GM21786 (cell line): Measurements from ENCODE around the gene NDUFB8.
A peak's percentile ranks its signal among the peaks of the same experiment; 100 is the strongest.
"Not testable (repeated sequence)": the region's sequence is repeated elsewhere in the genome, so short reads cannot be mapped to it uniquely, and the experiment has no call there.

Experiments used
- ATAC-seq: cut with Tn5 transposase; IDR thresholded peaks from one replicate; pipeline ENCODE4 v1.9.1; 2021; ENCODE audit not compliant: unreplicated experiment

The NDUFB8 gene

GRCh38 chr10:100529475-100530298 is at the start of gene NDUFB8:
Gene NDUFB8, minus strand, starts transcription at chr10:100529871. Its CDS starts 20 bp downstream, at chr10:100529851.
- peak; percentile 64 for ATAC-seq

GRCh38 chr10:100576282-100576635 is 46.6 kb upstream of the NDUFB8 start:
- no peak for ATAC-seq

DNA sequence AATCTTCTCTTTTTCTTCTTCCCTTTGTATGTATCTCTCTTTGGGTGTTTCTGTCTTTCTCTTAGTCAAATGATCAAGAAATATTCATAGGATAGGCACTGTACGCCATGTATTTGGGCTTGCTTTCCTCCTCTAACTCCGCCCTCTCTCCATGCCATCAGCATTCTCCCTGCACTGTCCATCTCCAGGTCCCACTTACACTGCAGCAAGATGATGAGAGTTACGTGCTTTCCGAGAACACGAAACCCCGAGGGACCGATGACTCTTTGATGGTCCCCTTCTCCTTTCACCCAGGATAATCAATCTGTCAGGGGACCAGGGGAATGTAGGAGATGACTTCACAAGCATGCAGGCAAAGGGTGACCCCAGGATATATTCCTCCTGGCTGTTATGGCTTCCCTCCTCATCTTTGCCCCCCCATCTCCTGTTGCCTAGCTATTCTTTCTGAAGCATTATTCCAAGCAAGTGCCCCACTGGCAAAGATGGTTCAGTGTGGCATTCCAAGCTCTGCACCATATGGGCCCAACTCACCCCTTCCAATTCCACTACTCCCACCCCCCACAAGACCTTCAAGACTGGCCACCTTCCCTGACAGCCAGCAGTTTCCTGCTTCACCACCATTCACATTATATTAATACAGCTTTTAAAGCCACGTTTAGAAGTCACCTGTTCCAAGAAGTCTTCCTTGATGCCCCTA is 46.1 kb upstream of the NDUFB8 start:
- ATAC-seq, result no peak

- not testable (repeated sequence) for ATAC-seq
These were observed 45.5 kb upstream of the NDUFB8 start for GRCh38 chr10:100575146-100575545.

DNA sequence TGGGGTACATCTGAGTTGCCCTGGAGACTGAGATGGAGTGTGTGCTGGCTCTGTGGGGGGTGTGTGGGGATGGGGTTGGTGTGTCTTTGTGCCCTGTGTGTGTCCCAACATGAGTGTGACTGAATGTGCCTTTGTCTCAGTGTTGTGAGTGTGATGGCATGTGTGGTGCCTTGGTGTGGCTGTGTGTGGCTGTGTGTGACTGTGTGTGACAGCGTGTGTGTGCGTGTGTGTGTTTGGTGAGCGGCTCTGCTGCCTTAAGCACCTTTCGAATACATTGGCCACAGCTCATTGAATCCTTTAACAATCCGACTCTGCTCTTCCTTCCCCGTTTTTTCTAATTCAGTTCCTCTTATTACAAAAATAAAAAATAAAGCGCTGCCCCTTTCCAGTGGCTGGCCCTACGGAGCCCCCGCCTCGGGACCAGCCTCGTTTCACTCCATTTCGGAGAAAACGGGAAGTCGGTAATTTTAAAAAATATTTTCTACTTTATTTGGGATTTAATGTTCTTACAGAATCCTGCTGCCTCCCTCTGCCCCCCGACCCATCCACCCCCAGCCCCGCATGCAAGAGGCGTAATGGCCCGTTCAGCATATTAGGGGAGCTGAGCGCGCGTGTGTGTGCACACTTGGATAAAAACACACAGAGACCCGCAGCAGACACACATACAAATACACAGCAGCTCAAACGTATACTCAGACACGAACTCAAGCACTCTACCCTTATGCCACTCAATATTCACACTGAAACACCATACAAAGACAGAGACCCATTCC is 41.6 kb upstream of the NDUFB8 start:
- no peak for ATAC-seq

DNA sequence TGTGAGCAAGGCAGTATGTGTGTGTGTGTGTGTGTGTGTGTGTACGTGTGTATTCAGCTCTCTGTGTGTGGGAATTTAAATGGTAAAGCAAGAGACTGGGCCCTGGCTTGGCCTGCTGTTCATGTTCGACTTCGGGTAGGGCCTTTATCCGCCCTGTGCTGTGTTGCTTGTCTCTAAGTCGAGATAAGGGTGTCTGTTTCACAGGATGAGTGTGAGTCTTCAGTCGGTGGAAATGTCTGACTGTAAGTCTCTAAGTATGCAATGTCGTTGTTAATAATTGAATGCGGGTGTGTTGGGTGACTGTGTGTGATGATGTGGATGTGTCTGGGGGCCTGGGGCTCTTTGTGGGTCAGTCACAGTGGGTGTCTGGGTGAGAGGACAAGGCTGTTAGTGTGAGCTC is 40.8 kb upstream of the NDUFB8 start:
- ATAC-seq, result no peak

- no peak for ATAC-seq
These were observed 40.2 kb upstream of the NDUFB8 start for GRCh38 chr10:100569687-100570481.

- no peak for ATAC-seq
These were observed 39.2 kb upstream of the NDUFB8 start for GRCh38 chr10:100568912-100569311.

GRCh38 chr10:100567826-100568225 is 38.2 kb upstream of the NDUFB8 start:
- ATAC-seq, result no peak

- ATAC-seq, result no peak
These were observed 37.6 kb upstream of the NDUFB8 start for GRCh38 chr10:100567249-100567648.

DNA sequence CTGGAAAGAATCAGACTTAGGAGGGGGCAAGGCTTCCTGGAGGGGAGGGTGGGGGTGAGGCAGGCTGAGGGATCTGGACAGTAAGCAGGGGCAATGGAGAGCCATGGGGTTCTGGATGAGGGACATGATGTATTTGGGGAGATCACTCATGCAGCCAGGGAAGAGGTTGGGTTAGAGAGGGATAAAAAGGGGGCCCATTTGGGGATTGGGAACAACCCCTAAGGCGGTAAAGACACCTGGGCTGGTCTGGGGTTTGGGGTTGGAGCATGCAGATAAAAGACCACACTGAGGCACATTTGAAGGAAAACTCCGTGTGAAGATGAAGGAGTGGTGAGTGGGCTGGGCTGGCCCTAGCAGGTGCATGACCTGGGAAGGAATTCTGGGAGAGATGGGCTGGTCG is 36.9 kb upstream of the NDUFB8 start:
- no peak for ATAC-seq

DNA sequence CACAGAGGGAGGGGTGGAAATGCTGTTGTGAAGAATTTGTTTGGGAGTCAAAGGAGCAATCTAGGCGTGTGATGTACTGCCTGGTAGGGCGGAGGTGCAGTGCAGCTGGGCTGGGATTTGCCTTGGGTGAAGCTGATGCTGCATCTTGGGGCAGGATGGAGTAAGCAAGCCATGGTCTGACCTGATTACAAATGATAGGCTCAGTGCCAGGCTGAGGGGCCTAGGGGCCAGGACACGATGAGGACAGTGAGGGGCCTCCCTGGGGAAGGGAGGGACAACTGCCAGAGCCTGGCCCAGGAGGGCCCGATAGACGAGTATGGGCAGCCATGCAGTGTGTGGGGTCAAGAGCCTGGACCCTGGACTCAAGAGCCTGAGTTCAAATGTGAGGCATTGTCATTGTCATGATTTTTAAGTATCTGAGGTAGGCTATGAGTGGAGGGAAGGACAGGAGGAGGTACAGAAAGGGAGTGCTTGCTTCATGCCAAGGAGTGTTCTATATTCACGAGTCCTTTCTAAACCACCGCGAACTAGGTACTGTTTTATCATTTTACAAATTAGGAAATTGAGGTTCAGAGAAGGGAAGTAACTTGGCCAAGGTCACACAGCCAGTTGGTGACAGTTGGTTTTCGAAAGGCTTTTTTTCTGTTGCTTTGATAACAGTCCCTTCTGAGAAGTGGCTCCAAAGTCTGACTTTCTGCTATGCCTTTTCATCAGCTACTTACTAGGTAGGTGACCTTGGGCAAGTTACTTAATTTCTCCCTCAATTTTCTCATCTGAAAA is 35.7 kb upstream of the NDUFB8 start:
- ATAC-seq, result no peak

GRCh38 chr10:100562008-100562672 is 32.5 kb upstream of the NDUFB8 start:
- ATAC-seq, result peak; percentile 88

DNA sequence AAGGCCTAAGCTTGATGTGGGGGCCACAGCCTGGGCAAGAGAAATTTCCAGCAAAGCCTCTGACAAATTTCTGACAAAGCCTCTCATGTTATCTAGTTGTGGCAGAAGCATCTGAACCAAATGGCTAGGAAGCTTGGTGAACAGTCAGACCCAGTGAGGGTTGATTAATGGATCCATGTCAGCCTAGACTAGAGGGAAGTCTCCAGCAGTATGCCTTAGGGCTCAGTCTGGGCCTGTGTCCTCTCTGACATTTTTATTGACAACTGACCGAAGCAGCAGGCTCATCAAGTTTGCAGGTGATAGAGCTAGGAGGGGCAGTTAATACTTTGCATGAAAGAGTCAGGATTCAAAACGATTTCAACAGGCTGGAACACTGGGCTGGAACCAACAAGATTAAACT is 31.3 kb upstream of the NDUFB8 start:
- no peak for ATAC-seq

DNA sequence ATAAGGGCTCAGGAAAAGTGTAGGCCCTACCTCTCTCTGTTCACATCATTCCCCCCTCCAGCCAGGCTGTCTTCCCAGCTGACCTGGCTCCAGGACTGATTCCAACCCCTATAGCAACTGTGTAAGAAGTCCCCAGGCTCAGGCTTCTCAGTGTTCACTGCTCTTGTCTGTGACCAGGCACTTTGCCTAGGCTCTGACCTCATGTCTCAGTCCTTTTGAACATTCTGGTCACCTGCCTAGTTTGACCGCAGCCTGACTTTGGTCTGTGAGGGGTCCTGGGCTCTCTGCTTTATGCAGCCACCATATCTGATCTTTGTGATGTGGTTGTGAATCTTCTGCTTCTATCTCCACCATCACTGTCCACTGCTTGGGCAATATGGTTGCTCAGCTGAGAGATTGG is 30.6 kb upstream of the NDUFB8 start:
- ATAC-seq, result no peak

- no peak for ATAC-seq
These were observed 25.2 kb upstream of the NDUFB8 start for GRCh38 chr10:100554902-100555301.

DNA sequence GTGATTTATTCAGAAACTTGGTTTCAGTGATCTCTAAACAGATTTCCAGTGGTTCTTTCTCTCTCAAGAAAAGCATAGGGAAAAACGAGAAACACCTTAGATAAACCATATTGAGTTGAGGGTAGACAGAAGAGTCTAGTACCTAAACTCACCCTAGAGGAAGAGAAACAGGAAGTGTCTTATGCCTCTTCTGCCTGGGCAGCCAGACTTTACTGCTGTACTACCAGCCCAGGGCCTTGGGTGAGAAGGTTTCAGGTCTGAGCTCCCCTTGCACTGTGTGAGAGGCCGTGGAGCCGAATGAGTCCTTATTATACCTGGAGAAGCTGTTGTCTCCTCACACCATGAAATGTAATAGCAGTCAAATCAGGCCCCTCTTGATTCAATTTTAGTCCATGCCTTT is 24.3 kb upstream of the NDUFB8 start:
- no peak for ATAC-seq

- no peak for ATAC-seq
These were observed 22.1 kb upstream of the NDUFB8 start for GRCh38 chr10:100551738-100552137.

DNA sequence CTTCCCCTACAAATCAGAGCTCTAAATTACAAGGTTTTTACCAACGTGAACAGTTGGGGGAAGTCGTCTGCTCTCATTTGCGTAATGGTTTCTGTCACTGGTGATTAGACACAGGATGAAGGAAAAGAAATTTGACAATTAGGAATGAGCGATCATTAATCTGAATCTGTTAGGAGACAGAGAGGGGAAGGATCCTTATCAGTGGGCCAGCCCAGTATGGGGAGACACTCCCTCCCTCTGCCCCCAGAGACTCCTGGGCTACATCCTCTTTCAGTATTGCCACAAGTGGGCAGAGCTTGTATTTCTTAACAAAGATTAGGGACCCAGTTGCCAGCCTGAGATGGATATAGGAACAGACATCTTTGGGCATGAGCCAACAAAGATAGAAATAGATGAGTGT is 21.5 kb upstream of the NDUFB8 start:
- no peak for ATAC-seq

GRCh38 chr10:100544950-100545349 is 15.3 kb upstream of the NDUFB8 start:
- ATAC-seq, result no peak
